Gastroesophageal sphincter (tissue), 4 donors: Measurements from ENCODE around the gene GPRASP3. TPM values are rescaled to one million over a fixed set of nuclear protein-coding genes. Genes with fewer than 3 reads are reported as not detected.
"Not testable (repeated sequence)": the region's sequence is repeated elsewhere in the genome, so short reads cannot be mapped to it uniquely, and the experiment has no call there.

Experiments used
- ATAC-seq: fragments of 150-250 bp; one replicate; pipeline ENCODE4 v1.9.1; 2016; ENCODE audit warnings: mild to moderate bottlenecking, moderate library complexity
- H3K27ac ChIP-seq, 4 donors: fragments of 200-600 bp; sonication (generic) in 3 of 4; 1 replicate in 3 of 4; 2 replicates in 1 of 4; pipeline ENCODE4 v1.5.1; 2016 to 2019
- H3K27me3 ChIP-seq: fragments of 200-600 bp; sonication (generic); one replicate; pipeline ENCODE4 v1.5.1; 2019
- H3K36me3 ChIP-seq, 2 donors: fragments of 200-600 bp; sonication (generic); one replicate each; pipeline ENCODE4 v1.5.1; 2019; ENCODE audit warnings: control low read depth in 1 of 2
- H3K4me1 ChIP-seq, 3 donors: fragments of 200-600 bp; sonication (generic); 1 replicate in 2 of 3; 2 replicates in 1 of 3; pipeline ENCODE4 v1.5.1; 2016 to 2019; ENCODE audit warnings: control low read depth in 2 of 3
- H3K4me3 ChIP-seq, 2 donors: fragments of 200-600 bp; sonication (generic); one replicate each; pipeline ENCODE4 v1.5.1; 2019; ENCODE audit warnings: mild to moderate bottlenecking in 1 of 2, moderate library complexity in 1 of 2
- H3K9me3 ChIP-seq, 3 donors: fragments of 200-600 bp; sonication (generic); one replicate each; pipeline ENCODE4 v1.5.1; 2017 to 2019; ENCODE audit warnings: control low read depth in 2 of 3
- CTCF ChIP-seq, 4 experiments: fragments of 200-600 bp in 2 of 4; fragments of 450-650 bp in 2 of 4; sonication (generic) in 1 of 4; IDR thresholded peaks; one replicate each; pipeline ENCODE4 v1.5.1; 2017 to 2019; ENCODE audit warnings: antibody characterized with exemption in 4 of 4, mild to moderate bottlenecking in 2 of 4, moderate library complexity in 2 of 4
- EP300 ChIP-seq: sonication (generic); formaldehyde crosslinking; IDR thresholded peaks from one replicate; pipeline ENCODE4 v1.6.1; 2017; ENCODE audit warnings: antibody characterized with exemption, mild to moderate bottlenecking
- POLR2A ChIP-seq, 2 donors: fragments of 450-650 bp; IDR thresholded peaks; one replicate each; pipeline ENCODE4 v1.6.1; 2017; ENCODE audit warnings: antibody characterized with exemption in 2 of 2, mild to moderate bottlenecking in 2 of 2, moderate library complexity in 1 of 2
- POLR2AphosphoS5 ChIP-seq: sonication (generic); formaldehyde crosslinking; IDR thresholded peaks from one replicate; pipeline ENCODE4 v1.6.1; 2017; ENCODE audit warnings: antibody characterized with exemption
- WGBS, 2 donors: methylation state at CpG; one replicate each; pipeline ENCODE4 v1.1.5; 2018; ENCODE audit warnings: low coverage in 1 of 2; 5-methylcytosine and 5-hydroxymethylcytosine counted together
- total RNA-seq, 4 donors: library from RNA; depleted of rRNA; stranded (reverse); fragments of >200 nt; gene quantifications; one replicate each; pipeline ENCODE4 v1.1.0, GENCODE V29; 2016

Gene GPRASP3
- 1 to 10 TPM; 4.8 to 5.9 (median 5.0) TPM for total RNA-seq

- Histone ChIP-seq H3K4me3 (peak within 1 kb of the TSS; percentile 51 to 52), H3K36me3 (no peaks in the 10 kb centered on the region), H3K27me3 (no peaks in the 10 kb centered on the region), H3K27ac (peak within 1 kb of the TSS; percentile 8 to 68 (median 55)), H3K9me3 (no peaks in the 10 kb centered on the region), H3K4me1 (no peaks in the 10 kb centered on the region)
- WGBS, 2 donors = 5 to 44% methylated on average over 8 to 9 of the region's 31 CpGs
- TF ChIP-seq EP300 (no peak), POLR2AphosphoS5 (peak; percentile 24)
- ATAC-seq = peak; percentile 82
Measured at GRCh38 chrX:102720237-102721168, at the start of gene GPRASP3. Gene GPRASP3, plus strand, starts transcription at chrX:102720743. Its CDS starts 28,253 bp downstream, at chrX:102748996.

GRCh38 chrX:102672856-102673255, 47.7 kb upstream of the GPRASP3 start:
- H3K4me3 ChIP-seq = no peak overlapping the region
- H3K36me3 ChIP-seq = peaks cover 0 to 5% of the 10 kb centered on the region in 2 donors
- TF ChIP-seq POLR2A (IDR thresholded peaks at IDR 0.05) (no peak), CTCF (IDR thresholded peaks at IDR 0.05) (no peak)
- ATAC-seq = no peak
- H3K27ac ChIP-seq = no peak overlapping the region
- H3K27me3 ChIP-seq = no peaks in the 10 kb centered on the region
- no peaks in the 10 kb centered on the region for H3K4me1 ChIP-seq
- 10 to 83% methylated on average over 1 to 3 of the region's 3 CpGs for WGBS, 2 donors
- H3K9me3 ChIP-seq = no peaks in the 10 kb centered on the region

GRCh38 chrX:102677479-102677878, 43.1 kb upstream of the GPRASP3 start:
- H3K4me1 ChIP-seq, H3K9me3 ChIP-seq, H3K4me3 ChIP-seq, ATAC-seq, H3K36me3 ChIP-seq, H3K27me3 ChIP-seq, H3K27ac ChIP-seq: not testable (repeated sequence)
- 100% methylated on average over 1 of the region's 1 CpG; no CpG with 5 or more reads in 1 of the 2 donors for WGBS, 2 donors

GRCh38 chrX:102684772-102685520, 35.6 kb upstream of the GPRASP3 start:
- Histone ChIP-seq H3K4me3 (no peak overlapping the region), H3K27ac (no peak overlapping the region), H3K4me1 (no peaks in the 10 kb centered on the region), H3K36me3 (no peaks in the 10 kb centered on the region), H3K9me3 (peaks cover 0 to 17% (median 0%) of the 10 kb centered on the region in 3 donors), H3K27me3 (no peaks in the 10 kb centered on the region)
- 75% methylated on average over 1 of the region's 2 CpGs; no CpG with 5 or more reads in 1 of the 2 donors for WGBS, 2 donors
- TF ChIP-seq POLR2A (IDR thresholded peaks at IDR 0.05) (no peak), EP300 (no peak), POLR2AphosphoS5 (no peak), CTCF (IDR thresholded peaks at IDR 0.05) (no peak)
- ATAC-seq = no peak

GRCh38 chrX:102694749-102695148, 25.8 kb upstream of the GPRASP3 start:
- TF ChIP-seq POLR2A (IDR thresholded peaks at IDR 0.05) (no peak), POLR2AphosphoS5 (no peak), EP300 (no peak), CTCF (IDR thresholded peaks at IDR 0.05) (no peak)
- 70 to 100% methylated on average over 2 of the region's 3 CpGs for WGBS, 2 donors
- Histone ChIP-seq H3K4me3 (no peak overlapping the region), H3K4me1 (no peaks in the 10 kb centered on the region), H3K27me3 (no peaks in the 10 kb centered on the region), H3K9me3 (peaks cover 0 to 5% (median 0%) of the 10 kb centered on the region in 3 donors), H3K36me3 (no peaks in the 10 kb centered on the region), H3K27ac (no peak overlapping the region)
- ATAC-seq = no peak
